Caco-2 (cell line): ENCODE measurements around the gene JAK1. TPM values are rescaled to one million over a fixed set of nuclear protein-coding genes. Genes with fewer than 3 reads are reported as not detected.

Experiments used
- BruUV-seq: library from RNA; stranded (reverse); fragments of 400-500 nt; replicated peaks from 2 replicates; lab custom pipeline; 2021; lab: Mats Ljungman, UMichigan
- CTCF ChIA-PET: fragments of 300-600 bp; sonication (Branson Sonifier 250); formaldehyde crosslinking; loops from one replicate; lab custom pipeline; 2022; ENCODE audit warnings: antibody characterized with exemption; lab: Charles Lee
- POLR2A ChIA-PET: fragments of 300-600 bp; sonication (Branson Sonifier 250); formaldehyde crosslinking; loops from one replicate; lab custom pipeline; 2022; ENCODE audit warnings: antibody characterized with exemption; lab: Charles Lee
- DNase-seq, 2 experiments: peaks; one replicate each; pipeline versions ENCODE4 v3.0.0 to v3.0.0-alpha.2; 2020 to 2022
- H3K27me3 ChIP-seq: replicated peaks from 2 replicates; pipeline ENCODE4 v1.6.0; 2011; ENCODE audit warnings: low read length; ENCODE audit not compliant: control insufficient read depth, insufficient read depth
- H3K36me3 ChIP-seq: 2 replicates; pipeline ENCODE4 v1.5.1; 2011; ENCODE audit warnings: low read length; ENCODE audit not compliant: control insufficient read depth, insufficient read depth
- H3K4me1 ChIP-seq: fragments of 250-450 bp; sonication (Bioruptor Pico); 2 replicates; pipeline ENCODE4 v1.5.1; 2020; ENCODE audit warnings: mild to moderate bottlenecking
- H3K4me3 ChIP-seq: 2 replicates; pipeline ENCODE4 v1.5.1; 2011; ENCODE audit warnings: low read depth, mild to moderate bottlenecking, control low read depth, low read length
- H3K9me3 ChIP-seq: fragments of 250-450 bp; sonication (Bioruptor Pico); 2 replicates; pipeline ENCODE4 v1.5.1; 2020; ENCODE audit warnings: mild to moderate bottlenecking, moderate library complexity
- H3K27ac Mint-ChIP-seq: one replicate; pipeline ENCODE4 v1.8.0; 2022; ENCODE audit warnings: mixed read lengths; ENCODE audit not compliant: unreplicated experiment
- H3K27me3 Mint-ChIP-seq: one replicate; pipeline ENCODE4 v1.8.0; 2022; ENCODE audit warnings: mixed read lengths; ENCODE audit not compliant: insufficient read depth, unreplicated experiment
- H3K36me3 Mint-ChIP-seq: one replicate; pipeline ENCODE4 v1.8.0; 2022; ENCODE audit warnings: mild to moderate bottlenecking, mixed read lengths; ENCODE audit not compliant: insufficient read depth, unreplicated experiment
- H3K4me1 Mint-ChIP-seq: one replicate; pipeline ENCODE4 v1.8.0; 2022; ENCODE audit warnings: low read depth, mixed read lengths; ENCODE audit not compliant: unreplicated experiment
- H3K4me3 Mint-ChIP-seq: one replicate; pipeline ENCODE4 v1.8.0; 2022; ENCODE audit warnings: mild to moderate bottlenecking, moderate library complexity, mixed read lengths; ENCODE audit not compliant: unreplicated experiment
- H3K9me3 Mint-ChIP-seq: one replicate; pipeline ENCODE4 v1.8.0; 2022; ENCODE audit warnings: mixed read lengths; ENCODE audit not compliant: unreplicated experiment
- CTCF ChIP-seq, 2 experiments: fragments of 200-600 bp in 1 of 2; IDR thresholded peaks; 1 replicate in 1 of 2; 2 replicates in 1 of 2; pipeline versions ENCODE4 v1.5.1 to v1.8.0; 2011 to 2022; ENCODE audit warnings: antibody characterized with exemption in 1 of 2, control low read depth in 1 of 2, inconsistent platforms in 1 of 2, low read depth in 1 of 2, low read length in 1 of 2, mild to moderate bottlenecking in 1 of 2, moderate library complexity in 1 of 2; ENCODE audit not compliant: insufficient read depth in 1 of 2, severe bottlenecking in 1 of 2, unreplicated experiment in 1 of 2
- intact Hi-C: fragments of 100-400 bp; cut with micrococcal nuclease; formaldehyde crosslinking; loops from one replicate; pipeline ENCODE4 v1.10.0; 2022; ENCODE audit not compliant: unreplicated experiment
- total RNA-seq: library from RNA; stranded (reverse); gene quantifications from 2 replicates; pipeline ENCODE4 v1.2.3, GENCODE V29; 2022

JAK1 gene
- total RNA-seq, 1 experiment from 2014 or later, result 35.5 TPM

GRCh38 chr1:64881281-64881680, 85.1 kb downstream of the JAK1 start:
- ChIA-PET POLR2A (no interaction called here), CTCF (no interaction called here)
- Histone ChIP-seq H3K27me3 (no peaks in the 10 kb centered on the region), H3K9me3 (no peaks in the 10 kb centered on the region), H3K4me3 (no peak overlapping the region), H3K36me3 (no peaks in the 10 kb centered on the region), H3K4me1 (no peaks in the 10 kb centered on the region)
- H3K36me3 Mint-ChIP-seq, result peaks cover 11% of the 10 kb centered on the region
- H3K27ac Mint-ChIP-seq, result no peak overlapping the region
- no peaks in the 10 kb centered on the region for H3K9me3 Mint-ChIP-seq
- no peaks in the 10 kb centered on the region for H3K27me3 Mint-ChIP-seq
- no peak overlapping the region for H3K4me3 Mint-ChIP-seq
- intact Hi-C loops, result no loop called here
- no peak for DNase-seq
- no TSS peak for BruUV-seq
- H3K4me1 Mint-ChIP-seq, result no peaks in the 10 kb centered on the region
- no peak for TF ChIP-seq CTCF (IDR thresholded peaks at IDR 0.05; ENCODE audit: insufficient read depth in 1 of 2, low read depth in 1 of 2, low read length in 1 of 2, severe bottlenecking in 1 of 2, unreplicated experiment in 1 of 2)

- no peaks in the 10 kb centered on the region for H3K27me3 ChIP-seq
- CTCF ChIA-PET, result no interaction called here
- H3K4me1 ChIP-seq, result no peaks in the 10 kb centered on the region
- Mint-ChIP-seq H3K4me3 (no peak overlapping the region), H3K27me3 (no peaks in the 10 kb centered on the region), H3K36me3 (peaks cover 18% of the 10 kb centered on the region), H3K4me1 (no peaks in the 10 kb centered on the region), H3K9me3 (no peaks in the 10 kb centered on the region), H3K27ac (no peak overlapping the region)
- POLR2A ChIA-PET, result no interaction called here
- H3K4me3 ChIP-seq, result no peak overlapping the region
- DNase-seq, result no peak
- no TSS peak for BruUV-seq
- no peaks in the 10 kb centered on the region for H3K9me3 ChIP-seq
- H3K36me3 ChIP-seq, result no peaks in the 10 kb centered on the region
- TF ChIP-seq CTCF (IDR thresholded peaks at IDR 0.05; ENCODE audit: insufficient read depth in 1 of 2, low read depth in 1 of 2, low read length in 1 of 2, severe bottlenecking in 1 of 2, unreplicated experiment in 1 of 2), result no peak
- intact Hi-C loops, result no loop called here
Observed at GRCh38 chr1:64880449-64880848, 85.9 kb downstream of the JAK1 start.

- Histone ChIP-seq H3K9me3 (no peaks in the 10 kb centered on the region), H3K36me3 (no peaks in the 10 kb centered on the region), H3K27me3 (no peaks in the 10 kb centered on the region), H3K4me3 (no peak overlapping the region), H3K4me1 (no peaks in the 10 kb centered on the region)
- no peaks in the 10 kb centered on the region for H3K27me3 Mint-ChIP-seq
- BruUV-seq, result no TSS peak
- no peaks in the 10 kb centered on the region for H3K4me1 Mint-ChIP-seq
- TF ChIP-seq CTCF (IDR thresholded peaks at IDR 0.05; ENCODE audit: insufficient read depth in 1 of 2, low read depth in 1 of 2, low read length in 1 of 2, severe bottlenecking in 1 of 2, unreplicated experiment in 1 of 2), result no peak
- no peak for DNase-seq
- intact Hi-C loops, result no loop called here
- no peaks in the 10 kb centered on the region for H3K9me3 Mint-ChIP-seq
- no peak overlapping the region for H3K27ac Mint-ChIP-seq
- H3K36me3 Mint-ChIP-seq, result peaks cover 18% of the 10 kb centered on the region
- H3K4me3 Mint-ChIP-seq, result no peak overlapping the region
- CTCF ChIA-PET, result no interaction called here
- POLR2A ChIA-PET, result no interaction called here
Observed at GRCh38 chr1:64878931-64879611, 87.3 kb downstream of the JAK1 start.
